Osteoblast (primary cell): ENCODE measurements around the gene UNG. TPM values are rescaled to one million over a fixed set of nuclear protein-coding genes. Genes with fewer than 3 reads are reported as not detected.

Source experiments
- DNase-seq: peaks from one replicate; pipeline ENCODE4 v3.0.0; 2011; ENCODE audit warnings: low spot score, mixed read lengths; ENCODE audit not compliant: insufficient read length; ENCODE audit errors: missing footprints
- H2AFZ ChIP-seq: 2 replicates; pipeline ENCODE4 v1.6.0; 2011; ENCODE audit warnings: mild to moderate bottlenecking, low read length
- H3K27ac ChIP-seq: 2 replicates; pipeline ENCODE4 v1.5.1; 2011; ENCODE audit warnings: mild to moderate bottlenecking, low read depth, low read length, moderate library complexity
- H3K27me3 ChIP-seq: 2 replicates; pipeline ENCODE4 v1.6.0; 2012; ENCODE audit warnings: mild to moderate bottlenecking, control low read depth, inconsistent platforms, low read length, moderate library complexity; ENCODE audit not compliant: insufficient read depth
- H3K36me3 ChIP-seq: 2 replicates; pipeline ENCODE4 v1.5.1; 2011; ENCODE audit warnings: mild to moderate bottlenecking, low read length, control low read depth, moderate library complexity; ENCODE audit not compliant: insufficient read depth
- H3K4me1 ChIP-seq: 2 replicates; pipeline ENCODE4 v1.5.1; 2011; ENCODE audit warnings: mild to moderate bottlenecking, low read length, control low read depth, moderate library complexity; ENCODE audit not compliant: insufficient read depth
- H3K4me2 ChIP-seq: 2 replicates; pipeline ENCODE4 v1.6.0; 2011; ENCODE audit warnings: mild to moderate bottlenecking, low read length; ENCODE audit not compliant: insufficient read depth
- H3K4me3 ChIP-seq: fragments of 200-600 bp; sonication (generic); 3 replicates; pipeline ENCODE4 v1.5.1; 2012; ENCODE audit warnings: mild to moderate bottlenecking, low read length, inconsistent platforms; ENCODE audit not compliant: insufficient read depth
- H3K79me2 ChIP-seq: 2 replicates; pipeline ENCODE4 v1.6.0; 2012; ENCODE audit warnings: mild to moderate bottlenecking, low read length, control low read depth, inconsistent platforms; ENCODE audit not compliant: insufficient read depth
- H3K9me3 ChIP-seq: 2 replicates; pipeline ENCODE4 v1.5.1; 2011; ENCODE audit warnings: low read depth, low read length, control low read depth
- H4K20me1 ChIP-seq: 2 replicates; pipeline ENCODE4 v1.6.0; 2012; ENCODE audit warnings: mild to moderate bottlenecking, low read length, control low read depth; ENCODE audit not compliant: insufficient read depth
- total RNA-seq: library from RNA; depleted of rRNA; stranded (reverse); fragments of >200 nt; gene quantifications from 2 replicates; pipeline ENCODE4 v1.2.3, GENCODE V29; 2012
- TF ChIP-seq, protein P1 (sequence below): IDR thresholded peaks from 2 replicates; pipeline ENCODE4 v1.5.1; 2011; ENCODE audit warnings: mild to moderate bottlenecking, low read depth, low read length, moderate library complexity; ENCODE audit errors: extremely low read depth

UNG gene
- total RNA-seq, 1 donor, result 38.0 TPM

DNA sequence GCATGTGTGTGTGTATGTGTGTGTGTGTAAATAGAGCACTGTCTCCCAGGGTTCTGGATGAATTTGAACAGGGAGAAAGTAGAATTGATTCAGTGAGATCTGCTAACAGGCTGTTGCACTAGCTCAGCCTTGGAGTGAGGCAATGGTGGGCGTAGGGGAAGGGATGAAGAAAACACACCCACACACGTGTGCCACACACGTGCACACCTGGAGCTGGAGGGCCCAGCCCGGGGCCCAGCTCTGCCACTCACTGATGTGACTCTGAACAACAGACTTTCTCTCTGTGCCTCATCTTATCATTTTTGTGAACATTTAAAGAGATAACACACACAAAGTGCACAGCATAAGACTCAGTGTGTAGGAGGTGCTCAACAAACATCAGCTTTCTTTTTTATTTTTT, 23.2 kb downstream of the UNG start:
- no peaks in the 10 kb centered on the region for H3K4me1 ChIP-seq

DNA sequence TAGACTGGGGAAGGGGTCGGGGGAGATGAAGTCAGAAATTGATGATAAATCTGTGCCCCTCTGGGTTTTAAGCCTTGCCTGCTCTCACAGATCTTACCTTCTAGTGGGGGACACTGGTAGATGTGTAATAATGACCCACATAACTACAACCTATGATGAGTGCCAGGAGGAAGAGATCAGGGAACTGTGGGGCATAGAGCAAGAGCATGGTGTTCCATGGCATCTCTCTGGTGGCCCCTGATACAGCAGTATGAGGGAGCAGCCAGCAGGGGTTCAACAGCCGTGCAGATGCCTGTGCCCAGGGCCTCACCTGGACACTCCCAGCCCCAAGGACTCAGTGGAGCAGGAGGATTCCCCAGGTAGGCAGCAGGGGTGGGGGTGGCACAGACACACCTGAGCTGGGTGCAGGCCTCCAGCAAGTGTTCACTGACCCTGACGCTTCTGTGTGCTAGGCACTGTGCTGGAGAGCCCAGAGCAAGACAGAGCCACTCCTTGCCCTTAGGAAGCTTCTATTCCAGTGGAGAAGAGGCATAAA, 24.0 kb downstream of the UNG start:
- H3K9me3 ChIP-seq, result no peaks in the 10 kb centered on the region
- H4K20me1 ChIP-seq, result no peaks in the 10 kb centered on the region
- H2AFZ ChIP-seq, result no peak overlapping the region
- H3K27me3 ChIP-seq, result no peaks in the 10 kb centered on the region
- no peak overlapping the region for H3K27ac ChIP-seq
- no peaks in the 10 kb centered on the region for H3K36me3 ChIP-seq
- DNase-seq, result no peak
- H3K4me1 ChIP-seq, result no peaks in the 10 kb centered on the region
- no peak overlapping the region for H3K4me3 ChIP-seq
- TF ChIP-seq, protein P1, sequence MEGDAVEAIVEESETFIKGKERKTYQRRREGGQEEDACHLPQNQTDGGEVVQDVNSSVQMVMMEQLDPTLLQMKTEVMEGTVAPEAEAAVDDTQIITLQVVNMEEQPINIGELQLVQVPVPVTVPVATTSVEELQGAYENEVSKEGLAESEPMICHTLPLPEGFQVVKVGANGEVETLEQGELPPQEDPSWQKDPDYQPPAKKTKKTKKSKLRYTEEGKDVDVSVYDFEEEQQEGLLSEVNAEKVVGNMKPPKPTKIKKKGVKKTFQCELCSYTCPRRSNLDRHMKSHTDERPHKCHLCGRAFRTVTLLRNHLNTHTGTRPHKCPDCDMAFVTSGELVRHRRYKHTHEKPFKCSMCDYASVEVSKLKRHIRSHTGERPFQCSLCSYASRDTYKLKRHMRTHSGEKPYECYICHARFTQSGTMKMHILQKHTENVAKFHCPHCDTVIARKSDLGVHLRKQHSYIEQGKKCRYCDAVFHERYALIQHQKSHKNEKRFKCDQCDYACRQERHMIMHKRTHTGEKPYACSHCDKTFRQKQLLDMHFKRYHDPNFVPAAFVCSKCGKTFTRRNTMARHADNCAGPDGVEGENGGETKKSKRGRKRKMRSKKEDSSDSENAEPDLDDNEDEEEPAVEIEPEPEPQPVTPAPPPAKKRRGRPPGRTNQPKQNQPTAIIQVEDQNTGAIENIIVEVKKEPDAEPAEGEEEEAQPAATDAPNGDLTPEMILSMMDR, result no peak
- H3K79me2 ChIP-seq, result no peaks in the 10 kb centered on the region
- H3K4me2 ChIP-seq, result no peak overlapping the region

More for the DNA sequence above, 23.2 kb downstream of the UNG start:
- Histone ChIP-seq H3K27ac (no peak overlapping the region), H3K4me2 (no peak overlapping the region), H3K27me3 (no peaks in the 10 kb centered on the region), H4K20me1 (no peaks in the 10 kb centered on the region), H2AFZ (no peak overlapping the region), H3K36me3 (no peaks in the 10 kb centered on the region), H3K4me3 (no peak overlapping the region), H3K79me2 (no peaks in the 10 kb centered on the region), H3K9me3 (no peaks in the 10 kb centered on the region)
- no peak for DNase-seq
- TF ChIP-seq, protein P1, result no peak

DNA sequence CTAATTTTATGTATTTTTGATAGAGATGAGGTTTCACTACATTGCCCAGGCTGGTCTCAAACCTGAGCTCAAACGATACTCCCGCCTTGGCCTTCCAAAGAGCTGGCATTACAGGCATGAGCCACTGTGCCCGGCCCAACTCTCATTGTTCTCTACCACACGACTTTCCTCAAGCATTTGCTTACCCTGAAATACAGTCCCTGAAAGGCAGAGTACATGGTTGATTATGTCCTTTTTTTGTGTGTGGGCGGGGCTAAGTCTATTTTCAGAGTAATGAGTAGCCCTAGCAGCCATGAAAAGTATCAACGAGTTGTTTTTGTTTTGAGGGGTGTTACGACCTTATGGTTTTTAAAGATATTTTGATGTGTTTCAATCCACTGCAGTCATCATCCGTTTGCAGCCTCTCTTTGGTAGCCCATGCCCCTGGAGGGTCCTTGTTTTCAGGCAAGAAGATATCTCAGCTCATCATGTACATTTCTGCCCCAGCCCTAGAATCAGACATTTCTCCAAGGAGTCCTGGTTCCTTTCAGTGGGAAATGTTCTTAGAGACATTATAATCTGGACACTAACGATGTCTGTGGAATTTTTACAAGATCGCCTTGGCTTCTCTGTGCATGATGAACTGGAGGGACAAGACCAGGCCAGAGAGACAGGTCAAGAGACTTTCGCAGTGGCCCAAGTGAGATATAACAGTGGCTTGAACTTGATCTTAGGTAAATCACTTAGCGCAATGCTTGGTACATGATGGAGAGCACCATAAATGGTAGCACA, 27.7 kb downstream of the UNG start:
- no peaks in the 10 kb centered on the region for H3K9me3 ChIP-seq
- H3K4me2 ChIP-seq, result no peak overlapping the region
- H4K20me1 ChIP-seq, result no peaks in the 10 kb centered on the region
- H2AFZ ChIP-seq, result no peak overlapping the region
- no peak overlapping the region for H3K4me3 ChIP-seq
- H3K27me3 ChIP-seq, result no peaks in the 10 kb centered on the region
- no peaks in the 10 kb centered on the region for H3K36me3 ChIP-seq
- no peak for DNase-seq
- H3K27ac ChIP-seq, result no peak overlapping the region
- H3K79me2 ChIP-seq, result no peaks in the 10 kb centered on the region
- TF ChIP-seq, protein P1, result no peak
- no peaks in the 10 kb centered on the region for H3K4me1 ChIP-seq

DNA sequence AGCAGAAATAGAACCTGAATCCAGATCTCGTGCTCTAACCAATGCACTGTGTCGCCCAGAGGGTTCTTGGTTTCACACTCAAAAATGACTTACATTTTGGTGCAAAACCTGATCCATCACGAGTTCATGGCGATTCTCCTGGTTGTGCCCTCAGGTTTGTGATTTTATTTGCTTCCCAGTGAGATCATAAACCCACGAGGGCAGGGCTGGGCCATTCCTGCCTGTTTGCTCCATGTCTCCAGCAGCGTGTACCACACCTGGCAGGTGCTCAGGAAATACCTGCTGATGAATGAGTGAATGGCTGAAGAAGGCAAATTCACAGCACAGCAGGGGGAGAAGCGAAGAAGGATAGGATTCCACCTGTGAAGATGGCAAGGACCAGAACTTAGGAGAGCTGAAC, 28.4 kb downstream of the UNG start:
- Histone ChIP-seq H3K4me2 (no peak overlapping the region), H4K20me1 (no peaks in the 10 kb centered on the region), H3K9me3 (no peaks in the 10 kb centered on the region), H3K4me3 (no peak overlapping the region), H3K36me3 (no peaks in the 10 kb centered on the region), H2AFZ (no peak overlapping the region), H3K27ac (no peak overlapping the region), H3K79me2 (no peaks in the 10 kb centered on the region), H3K4me1 (no peaks in the 10 kb centered on the region), H3K27me3 (no peaks in the 10 kb centered on the region)
- TF ChIP-seq, protein P1, result no peak
- no peak for DNase-seq
